Liver (tissue), 3 donors: ENCODE results near the gene ABAT.

ENCODE experiments used
- EGR1 ChIP-seq, 2 donors: IDR thresholded peaks; 2 replicates each; pipeline ENCODE4 v1.6.1; 2016 to 2018; ENCODE audit warnings: antibody characterized with exemption in 2 of 2, low read depth in 2 of 2
- GABPA ChIP-seq, 2 donors: IDR thresholded peaks in 1 of 2; conservative IDR thresholded peaks in 1 of 2; 2 replicates each; pipeline ENCODE4 v1.6.1; 2016; ENCODE audit warnings: antibody characterized with exemption in 2 of 2, mild to moderate bottlenecking in 1 of 2, moderate library complexity in 1 of 2
- HNF4G ChIP-seq: IDR thresholded peaks from 2 replicates; pipeline ENCODE4 v1.6.1; 2016; ENCODE audit warnings: antibody characterized with exemption
- RAD21 ChIP-seq, 2 donors: IDR thresholded peaks; 2 replicates each; pipeline ENCODE4 v1.6.1; 2016; ENCODE audit warnings: antibody characterized with exemption in 2 of 2, mild to moderate bottlenecking in 2 of 2
- TAF1 ChIP-seq: conservative IDR thresholded peaks from 2 replicates; pipeline ENCODE4 v1.6.1; 2016; ENCODE audit warnings: antibody characterized with exemption, mild to moderate bottlenecking
- TF ChIP-seq, protein P1 (sequence below): fragments of 150-350 bp; IDR thresholded peaks from 2 replicates; pipeline ENCODE4 v1.5.1; 2017; ENCODE audit warnings: improper control_type of control experiment, low read depth, low read length; ENCODE audit not compliant: missing input control
- TF ChIP-seq, protein P2 (sequence below): IDR thresholded peaks from 2 replicates; pipeline ENCODE4 v1.6.1; 2016; ENCODE audit warnings: antibody characterized with exemption
- TF ChIP-seq, protein P3 (sequence below): IDR thresholded peaks from 2 replicates; pipeline ENCODE4 v1.6.1; 2016; ENCODE audit warnings: antibody characterized with exemption, mild to moderate bottlenecking
- donor health status: healthy.
- donor health status: healthy.

DNA sequence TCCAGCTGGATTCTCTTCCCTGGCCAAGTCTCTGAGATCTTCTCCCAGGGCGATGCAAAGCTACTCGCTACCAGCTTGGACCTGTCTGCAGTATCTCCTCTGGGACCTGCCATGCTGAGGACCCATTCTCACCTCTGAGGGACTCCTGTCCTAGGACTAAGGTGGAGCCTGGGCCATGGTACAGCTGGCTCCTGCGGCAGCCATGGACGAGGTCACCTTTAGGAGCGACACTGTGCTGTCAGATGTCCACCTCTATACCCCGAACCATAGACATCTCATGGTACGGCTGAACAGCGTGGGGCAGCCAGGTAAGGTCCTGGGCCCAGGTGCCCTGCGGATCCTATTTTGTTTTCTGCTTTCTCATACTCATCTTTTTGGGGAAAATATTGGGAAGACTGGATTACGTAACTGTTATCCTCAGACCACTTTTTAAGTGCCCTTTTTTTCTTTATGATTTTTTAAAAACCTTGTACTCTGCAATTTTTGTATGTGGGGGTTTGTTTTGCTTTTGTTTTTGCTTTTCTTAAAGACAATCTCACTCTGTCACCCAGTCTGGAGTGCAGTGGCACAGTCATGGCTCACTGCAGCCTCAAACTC, 48.8 kb upstream of the ABAT start:
- TF ChIP-seq, protein P1, sequence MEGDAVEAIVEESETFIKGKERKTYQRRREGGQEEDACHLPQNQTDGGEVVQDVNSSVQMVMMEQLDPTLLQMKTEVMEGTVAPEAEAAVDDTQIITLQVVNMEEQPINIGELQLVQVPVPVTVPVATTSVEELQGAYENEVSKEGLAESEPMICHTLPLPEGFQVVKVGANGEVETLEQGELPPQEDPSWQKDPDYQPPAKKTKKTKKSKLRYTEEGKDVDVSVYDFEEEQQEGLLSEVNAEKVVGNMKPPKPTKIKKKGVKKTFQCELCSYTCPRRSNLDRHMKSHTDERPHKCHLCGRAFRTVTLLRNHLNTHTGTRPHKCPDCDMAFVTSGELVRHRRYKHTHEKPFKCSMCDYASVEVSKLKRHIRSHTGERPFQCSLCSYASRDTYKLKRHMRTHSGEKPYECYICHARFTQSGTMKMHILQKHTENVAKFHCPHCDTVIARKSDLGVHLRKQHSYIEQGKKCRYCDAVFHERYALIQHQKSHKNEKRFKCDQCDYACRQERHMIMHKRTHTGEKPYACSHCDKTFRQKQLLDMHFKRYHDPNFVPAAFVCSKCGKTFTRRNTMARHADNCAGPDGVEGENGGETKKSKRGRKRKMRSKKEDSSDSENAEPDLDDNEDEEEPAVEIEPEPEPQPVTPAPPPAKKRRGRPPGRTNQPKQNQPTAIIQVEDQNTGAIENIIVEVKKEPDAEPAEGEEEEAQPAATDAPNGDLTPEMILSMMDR, result no peak
- TF ChIP-seq TAF1 (no peak), RAD21 (IDR thresholded peaks at IDR 0.05) (no peak), GABPA (IDR thresholded peaks at IDR 0.05 in 1 of 2, conservative IDR thresholded peaks at IDR 0.05 in 1 of 2) (no peak), HNF4G (no peak), EGR1 (IDR thresholded peaks at IDR 0.05; ENCODE audit: low read depth in 2 of 2) (no peak)
- TF ChIP-seq, protein P2, sequence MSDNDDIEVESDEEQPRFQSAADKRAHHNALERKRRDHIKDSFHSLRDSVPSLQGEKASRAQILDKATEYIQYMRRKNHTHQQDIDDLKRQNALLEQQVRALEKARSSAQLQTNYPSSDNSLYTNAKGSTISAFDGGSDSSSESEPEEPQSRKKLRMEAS, result no peak
- TF ChIP-seq, protein P3, sequence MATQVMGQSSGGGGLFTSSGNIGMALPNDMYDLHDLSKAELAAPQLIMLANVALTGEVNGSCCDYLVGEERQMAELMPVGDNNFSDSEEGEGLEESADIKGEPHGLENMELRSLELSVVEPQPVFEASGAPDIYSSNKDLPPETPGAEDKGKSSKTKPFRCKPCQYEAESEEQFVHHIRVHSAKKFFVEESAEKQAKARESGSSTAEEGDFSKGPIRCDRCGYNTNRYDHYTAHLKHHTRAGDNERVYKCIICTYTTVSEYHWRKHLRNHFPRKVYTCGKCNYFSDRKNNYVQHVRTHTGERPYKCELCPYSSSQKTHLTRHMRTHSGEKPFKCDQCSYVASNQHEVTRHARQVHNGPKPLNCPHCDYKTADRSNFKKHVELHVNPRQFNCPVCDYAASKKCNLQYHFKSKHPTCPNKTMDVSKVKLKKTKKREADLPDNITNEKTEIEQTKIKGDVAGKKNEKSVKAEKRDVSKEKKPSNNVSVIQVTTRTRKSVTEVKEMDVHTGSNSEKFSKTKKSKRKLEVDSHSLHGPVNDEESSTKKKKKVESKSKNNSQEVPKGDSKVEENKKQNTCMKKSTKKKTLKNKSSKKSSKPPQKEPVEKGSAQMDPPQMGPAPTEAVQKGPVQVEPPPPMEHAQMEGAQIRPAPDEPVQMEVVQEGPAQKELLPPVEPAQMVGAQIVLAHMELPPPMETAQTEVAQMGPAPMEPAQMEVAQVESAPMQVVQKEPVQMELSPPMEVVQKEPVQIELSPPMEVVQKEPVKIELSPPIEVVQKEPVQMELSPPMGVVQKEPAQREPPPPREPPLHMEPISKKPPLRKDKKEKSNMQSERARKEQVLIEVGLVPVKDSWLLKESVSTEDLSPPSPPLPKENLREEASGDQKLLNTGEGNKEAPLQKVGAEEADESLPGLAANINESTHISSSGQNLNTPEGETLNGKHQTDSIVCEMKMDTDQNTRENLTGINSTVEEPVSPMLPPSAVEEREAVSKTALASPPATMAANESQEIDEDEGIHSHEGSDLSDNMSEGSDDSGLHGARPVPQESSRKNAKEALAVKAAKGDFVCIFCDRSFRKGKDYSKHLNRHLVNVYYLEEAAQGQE, result no peak
